ENCODE data around the gene PPARGC1A.

GRCh38 chr4:23906839-23907238 lies 17.0 kb upstream of the PPARGC1A start:
- TF ChIP-seq POLR2A (IDR thresholded peaks at IDR 0.05): no peak
- no peak for TF ChIP-seq CTCF (IDR thresholded peaks at IDR 0.05)

Measured in heart left ventricle (tissue), 13 donors.